22Rv1 (cell line): ENCODE measurements around the gene ACTRT2.

ENCODE experiments used
- CTCF ChIP-seq: fragments of 450-650 bp; IDR thresholded peaks from 2 replicates; pipeline ENCODE4 v1.5.1; 2017; ENCODE audit warnings: mild to moderate bottlenecking
- ZFX ChIP-seq: fragments of 450-650 bp; IDR thresholded peaks from 2 replicates; pipeline ENCODE4 v1.6.1; 2017; ENCODE audit warnings: antibody characterized with exemption, borderline replicate concordance

- TF ChIP-seq ZFX (no peak), CTCF (no peak)
Observed at GRCh38 chr1:2978691-2979190, 42.5 kb upstream of the ACTRT2 start.
